HG03558 (cell line): ENCODE data around the gene TFAP2C.

Experiments used
- ATAC-seq: cut with Tn5 transposase; IDR thresholded peaks from one replicate; pipeline ENCODE4 v1.9.1; 2021; ENCODE audit warnings: moderate number of reproducible peaks; ENCODE audit not compliant: unreplicated experiment; ENCODE audit errors: extremely low read depth

Gene TFAP2C

DNA sequence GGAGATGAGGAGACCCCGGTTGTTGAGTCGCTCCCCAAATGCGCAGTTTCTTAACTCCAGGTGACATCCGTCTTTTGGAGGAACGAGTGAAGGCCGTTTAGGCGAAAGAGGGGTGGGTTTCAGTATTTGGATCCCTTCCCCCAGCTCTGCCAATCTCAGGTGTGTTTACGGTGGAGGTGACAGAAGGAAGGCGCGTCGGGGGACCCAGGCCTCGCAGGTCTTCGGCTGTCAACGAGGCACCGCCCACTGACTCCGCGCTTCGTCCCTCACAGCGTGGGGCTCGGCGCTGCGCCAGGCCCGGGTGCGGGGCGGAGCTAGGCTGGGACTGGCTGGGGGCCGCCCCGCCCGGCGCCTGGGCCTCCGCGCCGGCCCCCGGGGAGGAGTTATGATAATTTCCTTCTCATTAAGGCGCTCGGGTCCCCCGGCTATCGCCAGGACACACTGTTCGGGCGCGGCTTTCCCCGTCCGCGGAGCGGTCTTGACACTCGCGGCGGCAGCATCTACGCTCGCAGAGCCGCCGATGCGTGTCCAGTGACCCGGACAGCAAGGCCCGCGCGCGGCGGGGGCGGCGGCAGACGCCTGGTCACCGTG is at the start of gene TFAP2C:
TSS of gene TFAP2C (plus strand) at position 434 of the 591 bp plus-strand sequence. CDS start 239 bp downstream, outside the sequence.
- no peak for ATAC-seq

DNA sequence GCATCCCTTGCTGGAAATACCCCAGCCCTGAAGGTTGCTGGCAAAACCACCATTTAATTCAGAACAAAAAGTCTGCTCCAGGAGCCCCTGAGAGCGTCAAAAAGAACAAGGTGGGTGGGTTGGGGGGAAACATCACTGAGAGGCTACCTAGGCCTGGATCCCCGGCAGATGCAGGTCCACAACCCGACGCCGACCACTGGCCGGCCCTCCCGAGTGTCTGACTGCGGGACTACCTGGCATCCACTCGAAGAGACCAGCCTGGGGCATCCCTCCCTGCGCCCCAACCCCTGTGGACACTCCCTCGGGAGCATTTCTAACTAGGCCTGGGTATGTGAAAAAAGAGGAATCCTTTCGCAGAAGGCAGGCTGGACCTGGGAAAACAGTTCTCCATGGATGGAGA is 48.9 kb upstream of the TFAP2C start:
- no peak for ATAC-seq

DNA sequence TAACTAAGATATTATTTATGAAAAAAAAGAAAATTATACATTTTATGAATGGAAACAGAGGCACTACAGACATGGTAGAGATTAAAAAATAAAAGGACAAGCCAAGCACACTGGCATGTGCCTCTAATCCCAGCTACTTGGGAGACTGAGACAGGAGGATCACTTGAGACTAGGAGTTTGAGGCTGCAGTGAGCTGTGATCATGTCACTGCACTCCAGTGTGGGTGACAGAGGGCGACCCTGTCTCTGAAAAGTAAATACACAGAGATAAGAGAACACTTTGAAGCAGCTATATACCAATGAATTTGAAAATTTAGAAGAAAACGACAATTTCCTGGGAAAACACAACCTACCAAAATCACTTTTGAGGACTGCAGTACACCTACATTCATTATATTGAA is 47.4 kb upstream of the TFAP2C start:
- no peak for ATAC-seq

DNA sequence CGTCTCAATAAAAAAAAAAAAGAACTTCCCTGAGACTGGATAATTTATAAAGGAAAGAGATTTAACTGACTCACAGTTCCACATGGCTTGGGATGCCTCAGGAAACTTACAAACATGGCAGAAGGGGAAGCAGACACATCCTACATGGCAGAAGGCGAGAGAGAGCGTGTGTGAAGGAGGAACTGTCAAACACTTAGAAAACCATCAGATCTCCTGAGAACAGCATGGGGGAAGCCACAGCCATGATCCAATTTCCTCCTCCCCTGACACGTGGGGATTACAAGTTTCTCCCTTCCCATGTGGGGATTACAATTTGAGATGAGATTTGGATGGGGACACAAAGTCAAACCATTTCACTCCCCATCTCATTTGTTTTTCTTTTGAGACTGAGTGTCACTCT is 46.6 kb upstream of the TFAP2C start:
- ATAC-seq = no peak

DNA sequence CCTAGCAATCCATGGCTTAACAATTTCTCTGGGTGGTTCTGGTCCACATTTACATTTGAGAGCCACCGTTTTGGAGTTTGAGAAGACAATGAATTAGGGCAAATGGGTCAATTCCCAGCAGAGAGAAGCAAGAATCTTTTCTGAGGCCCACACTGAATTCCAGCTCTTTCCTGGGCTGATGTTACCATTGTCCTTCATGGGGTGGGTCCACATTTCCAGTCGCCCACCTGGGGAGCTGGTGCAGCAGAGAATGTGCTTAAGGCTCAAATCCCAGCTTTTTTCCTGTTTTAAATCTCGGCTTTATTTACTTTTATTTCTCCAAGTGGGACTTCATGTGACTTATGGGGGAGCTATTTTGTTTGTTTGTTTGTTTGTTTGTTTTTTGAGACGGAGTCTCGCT is 44.2 kb upstream of the TFAP2C start:
- no peak for ATAC-seq

DNA sequence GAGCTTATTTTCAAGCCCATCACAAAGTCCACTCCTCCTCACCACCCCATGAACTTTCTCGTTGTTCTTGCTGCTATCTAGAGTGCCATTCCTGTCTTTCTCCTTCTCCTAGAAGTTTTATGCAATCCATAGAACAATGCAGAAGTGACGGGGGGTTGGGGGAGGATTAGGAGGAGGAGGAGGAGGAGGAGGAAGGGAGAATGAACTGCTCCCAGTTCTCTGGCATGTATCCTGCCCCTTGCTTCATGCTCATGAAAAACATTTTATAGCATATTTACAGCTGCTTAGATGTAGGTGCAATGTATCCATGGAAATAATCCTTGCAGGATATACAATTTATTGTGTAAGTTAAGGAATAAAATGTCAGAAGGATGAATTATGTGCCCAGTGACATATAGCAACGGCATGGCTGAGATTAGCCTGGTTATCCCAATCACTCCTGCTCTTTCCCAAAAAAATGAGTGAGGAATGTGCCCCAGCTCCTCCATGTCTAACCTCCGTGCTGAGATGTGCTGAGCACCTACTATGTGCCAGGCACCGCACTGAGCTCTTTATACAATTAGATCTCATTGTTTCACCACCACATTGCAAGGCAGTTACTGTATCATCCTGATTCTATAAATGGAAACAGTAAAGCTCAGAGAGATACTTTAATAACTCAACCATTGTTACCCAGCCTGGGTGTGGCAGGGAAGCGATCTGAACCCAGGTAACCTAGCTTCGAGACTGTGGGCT is 41.6 kb upstream of the TFAP2C start:
- ATAC-seq = no peak

DNA sequence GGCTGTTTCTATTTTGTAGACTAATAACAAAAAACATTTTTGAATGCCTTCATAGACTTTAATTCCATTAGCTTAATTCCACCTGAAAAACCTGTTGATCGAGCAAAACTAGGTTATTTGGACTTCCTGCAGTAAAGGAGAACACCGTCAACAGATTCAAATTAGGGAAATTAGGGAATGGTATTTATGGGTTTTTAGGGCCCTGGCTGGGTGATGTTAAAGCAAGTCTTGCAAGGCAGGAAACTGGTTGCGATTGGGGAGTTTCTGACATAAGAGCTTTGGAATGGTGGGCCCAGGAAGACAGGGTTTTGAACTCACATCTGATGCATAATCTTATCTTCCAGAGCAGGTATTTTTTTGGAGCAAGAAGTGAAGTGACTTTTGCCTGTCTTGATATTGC is 40.1 kb upstream of the TFAP2C start:
- no peak for ATAC-seq

DNA sequence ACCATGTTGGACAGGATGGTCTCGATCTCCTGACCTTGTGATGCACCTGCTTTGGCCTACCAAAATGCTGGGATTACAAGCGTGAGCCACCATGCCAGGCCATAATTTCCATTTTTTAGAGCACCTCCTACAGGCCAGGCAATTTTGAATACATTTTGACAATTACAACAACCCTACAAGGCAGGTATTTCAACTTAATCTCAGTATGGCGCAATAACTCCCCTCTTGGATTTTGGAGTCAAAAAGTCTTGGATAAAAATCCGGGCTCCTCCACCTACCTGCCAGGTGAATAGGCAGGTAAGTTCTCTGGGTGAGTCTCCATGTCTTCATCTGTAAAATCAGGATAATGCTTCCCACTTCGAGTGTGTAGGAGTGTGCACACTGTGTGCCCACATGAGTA is 39.5 kb upstream of the TFAP2C start:
- no peak for ATAC-seq

DNA sequence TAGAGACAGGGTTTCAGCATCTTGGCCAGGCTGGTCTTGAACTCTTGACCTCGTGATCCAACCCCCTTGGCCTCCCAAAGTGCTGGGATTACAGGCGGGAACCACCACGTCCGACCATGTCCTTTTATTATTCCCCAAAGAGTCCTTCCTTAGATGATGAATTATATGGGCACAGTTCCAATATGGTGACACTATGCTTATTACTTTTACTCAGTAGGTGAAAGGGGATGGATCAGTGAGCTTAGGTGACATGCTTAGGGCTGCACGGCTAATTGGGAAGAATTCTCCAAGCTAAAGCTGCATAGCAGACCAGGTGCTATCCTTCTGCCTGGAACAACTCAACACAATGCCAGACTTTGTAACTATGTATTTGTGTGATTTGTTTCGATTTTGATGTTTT is 38.2 kb upstream of the TFAP2C start:
- no peak for ATAC-seq

DNA sequence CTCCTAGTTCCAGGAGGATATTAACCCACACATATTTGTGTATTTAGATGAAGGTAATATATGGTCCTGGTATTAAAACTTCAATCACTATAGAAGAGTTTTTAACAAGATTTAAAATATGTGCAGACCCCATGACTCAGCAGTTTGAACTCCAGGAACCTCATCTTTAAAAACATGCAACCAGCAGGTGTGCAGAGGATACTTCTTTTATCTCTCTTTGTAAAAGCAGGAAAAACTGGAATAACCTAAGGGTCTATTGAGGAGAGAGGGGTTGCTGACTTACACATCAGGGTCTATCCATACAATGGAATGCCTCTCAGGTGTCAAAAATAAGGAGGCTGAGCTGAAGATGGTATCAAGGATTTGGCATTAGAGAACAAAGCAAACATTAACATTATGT is 36.9 kb upstream of the TFAP2C start:
- ATAC-seq = no peak

DNA sequence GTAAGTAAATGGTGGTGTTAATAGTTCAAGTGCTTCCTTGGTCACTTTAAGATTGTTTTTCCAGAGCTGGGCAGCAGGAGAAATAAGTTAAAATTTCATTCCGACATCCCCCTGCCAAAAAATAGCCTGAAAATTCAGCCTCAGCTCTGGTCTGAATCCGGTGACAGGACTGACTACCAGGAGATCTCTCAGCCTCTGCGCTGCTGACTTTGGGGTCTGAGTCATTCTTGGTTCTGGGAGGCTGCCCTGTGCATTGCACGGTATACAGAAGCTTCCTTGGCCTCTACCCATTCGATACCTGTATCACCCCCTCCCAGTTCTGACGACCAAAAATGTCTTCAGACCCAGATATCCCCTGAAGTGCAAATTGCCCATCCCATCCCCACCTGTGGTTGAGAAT is 36.3 kb upstream of the TFAP2C start:
- ATAC-seq = no peak

DNA sequence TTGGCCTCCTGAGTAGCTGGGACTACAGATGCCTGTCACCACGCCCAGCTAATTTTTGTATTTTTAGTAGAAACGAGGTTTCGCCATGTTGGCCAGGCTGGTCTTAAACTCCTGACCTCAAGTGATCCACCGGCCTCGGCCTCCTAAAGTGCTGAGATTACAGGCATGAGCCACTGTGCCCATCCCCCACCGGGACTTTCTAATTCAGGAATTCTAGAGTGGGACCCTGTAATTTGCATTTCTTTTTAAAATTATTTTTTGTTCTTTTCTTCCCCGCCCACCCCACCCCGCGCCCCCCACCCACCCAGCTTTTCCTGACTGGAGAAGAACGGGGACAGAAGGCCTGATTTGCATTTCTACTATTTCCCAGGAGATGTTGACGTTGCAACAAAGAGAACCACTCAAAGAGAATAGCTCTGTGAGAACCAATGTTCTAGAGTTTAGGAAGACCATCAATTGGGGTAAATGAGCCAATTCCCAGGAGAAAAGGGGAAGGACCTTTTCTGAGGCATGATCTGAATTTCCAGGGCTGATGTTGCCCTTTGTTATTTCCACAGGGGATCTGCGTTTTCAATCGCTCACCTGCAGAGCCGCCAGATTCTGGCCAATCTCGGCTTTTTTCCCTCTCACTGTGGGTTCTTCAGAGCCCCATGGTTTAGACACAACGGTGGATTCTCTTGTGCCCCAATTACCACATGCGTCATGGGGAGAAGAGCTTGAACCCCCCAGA is 33.2 kb upstream of the TFAP2C start:
- no peak for ATAC-seq

DNA sequence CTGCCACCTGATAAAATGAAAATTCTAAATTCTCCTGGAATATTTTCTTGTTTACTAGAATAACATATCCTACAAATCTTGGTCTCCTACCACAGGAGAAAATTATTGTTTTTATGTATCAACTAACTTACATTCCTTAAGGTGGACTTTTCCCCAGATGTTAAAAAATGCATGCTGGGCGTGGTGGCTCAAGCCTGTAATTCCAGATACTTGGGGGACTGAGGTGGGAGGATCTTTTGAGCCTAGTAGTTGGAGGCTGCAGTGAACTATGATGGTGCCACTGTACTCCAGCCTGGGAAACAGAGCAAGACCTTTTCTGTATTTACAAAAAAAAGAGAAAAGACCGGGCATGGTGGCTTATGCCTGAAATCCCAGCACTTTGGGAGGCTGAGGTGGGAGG is 27.9 kb upstream of the TFAP2C start:
- no peak for ATAC-seq

DNA sequence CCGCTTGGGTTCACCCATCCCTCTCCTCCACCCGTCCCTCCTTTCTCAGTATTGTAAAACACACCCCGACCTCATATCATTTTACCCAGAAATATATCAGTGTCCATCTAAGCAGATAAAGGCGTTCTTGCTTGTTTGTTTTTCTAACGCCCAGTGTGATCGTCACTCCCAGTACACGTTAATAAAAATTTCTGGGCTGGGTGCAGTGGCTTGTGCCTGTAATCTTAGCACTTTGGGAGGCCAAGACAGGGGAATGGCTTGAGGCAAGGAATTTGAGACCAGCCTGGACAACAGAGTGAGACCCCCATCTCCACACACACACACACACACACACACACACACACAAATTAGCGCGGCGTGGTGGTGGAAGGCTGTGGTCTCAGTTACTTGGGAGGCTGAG is 24.4 kb upstream of the TFAP2C start:
- no peak for ATAC-seq

DNA sequence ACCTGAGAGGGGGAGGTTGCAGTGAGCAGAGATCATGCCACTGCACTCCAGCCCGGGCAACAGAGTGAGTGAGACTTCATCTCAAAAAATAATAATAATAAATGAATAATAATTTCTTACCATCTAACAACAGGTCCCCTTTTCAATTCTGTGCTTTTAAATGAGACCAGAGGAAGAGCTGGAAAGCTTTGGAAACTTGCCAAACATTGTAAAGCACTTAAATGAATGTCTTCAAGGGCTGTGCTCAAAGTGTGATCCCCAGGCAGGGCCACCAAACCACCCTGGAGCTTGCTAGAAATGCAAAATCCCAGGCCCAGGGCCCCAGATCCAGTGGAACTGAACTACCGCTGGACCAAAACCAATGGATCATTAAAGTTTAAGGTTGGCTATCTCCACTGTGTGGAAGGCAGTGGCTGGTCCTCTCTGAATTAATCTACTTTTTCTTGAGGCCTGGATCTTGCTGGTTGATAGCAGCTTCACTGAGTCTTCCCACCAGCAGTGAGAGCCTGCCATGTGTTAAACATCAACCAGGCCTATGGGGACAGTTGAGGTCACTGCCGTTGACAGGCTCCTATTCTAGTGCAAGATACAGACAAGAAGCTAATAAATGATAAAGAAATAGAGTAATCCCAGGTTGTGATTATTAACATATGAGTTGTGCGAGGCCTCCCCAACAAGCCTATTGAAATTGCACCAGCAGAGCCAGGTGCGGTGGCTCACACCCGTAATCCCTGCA is 23.7 kb upstream of the TFAP2C start:
- ATAC-seq = no peak

DNA sequence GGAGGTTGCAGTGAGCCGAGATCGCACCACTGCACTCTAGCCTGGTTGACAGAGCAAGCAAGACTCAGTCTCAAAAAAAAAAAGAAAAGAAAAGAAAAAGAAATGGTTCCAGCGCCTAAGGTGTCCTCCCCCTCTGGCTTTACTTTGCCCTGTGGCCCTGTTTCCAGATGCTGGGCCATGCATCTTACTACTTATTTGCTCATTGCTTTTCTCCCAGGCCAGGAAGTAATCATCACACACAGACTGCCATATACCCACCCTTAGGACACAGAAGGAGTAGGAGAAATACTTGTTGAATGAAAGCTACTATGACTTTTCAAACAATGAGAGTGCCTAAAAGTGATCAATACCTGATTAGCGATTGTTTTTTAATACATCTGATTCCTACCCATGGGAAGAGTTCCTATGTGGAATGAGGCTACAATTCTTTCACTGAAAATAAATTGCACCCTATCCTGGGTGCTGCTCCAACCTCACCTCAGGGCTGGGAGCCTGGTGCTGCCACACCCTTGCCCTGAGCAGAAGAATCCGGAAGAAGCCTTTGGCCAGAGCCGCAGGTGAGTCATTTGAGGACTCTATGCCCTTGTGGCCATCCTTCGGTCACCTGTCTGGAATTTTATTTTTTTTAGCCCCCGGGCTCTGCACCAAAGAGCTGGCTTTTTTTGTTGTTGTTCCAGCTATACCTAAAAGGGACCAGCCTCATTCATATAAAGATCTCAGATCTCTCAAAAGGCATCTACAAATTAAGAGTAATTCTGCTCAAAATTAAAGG is 22.7 kb upstream of the TFAP2C start:
- no peak for ATAC-seq

DNA sequence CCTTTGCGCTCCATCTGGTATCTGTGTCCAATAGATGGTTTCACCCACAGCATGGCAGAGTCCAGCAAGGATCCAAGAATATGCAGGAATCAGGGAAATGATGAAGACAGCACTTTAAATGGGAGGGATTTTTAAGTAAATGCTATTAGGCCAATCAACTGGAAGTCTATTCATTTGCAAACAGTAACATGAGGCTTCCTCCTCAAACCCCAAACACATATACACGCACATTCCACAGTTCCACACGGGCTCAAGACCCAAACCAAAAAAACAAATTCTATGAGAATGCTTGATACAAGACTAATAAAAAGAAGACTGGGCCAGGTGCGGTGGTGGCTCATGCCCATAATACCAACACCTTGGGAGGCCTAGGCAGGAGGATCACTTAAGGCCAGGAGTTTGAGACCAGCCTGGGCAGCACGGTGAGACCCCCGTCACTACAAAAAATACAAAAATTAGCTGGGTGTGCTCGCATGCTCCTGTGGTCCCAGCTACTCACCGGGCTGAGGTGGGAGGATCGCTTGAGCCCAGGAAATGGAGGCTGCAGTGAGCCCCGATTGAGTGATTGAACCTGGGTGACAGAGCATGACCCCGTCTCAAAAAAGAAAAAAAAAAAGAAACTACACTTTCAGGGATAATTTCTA is 21.9 kb upstream of the TFAP2C start:
- no peak for ATAC-seq

DNA sequence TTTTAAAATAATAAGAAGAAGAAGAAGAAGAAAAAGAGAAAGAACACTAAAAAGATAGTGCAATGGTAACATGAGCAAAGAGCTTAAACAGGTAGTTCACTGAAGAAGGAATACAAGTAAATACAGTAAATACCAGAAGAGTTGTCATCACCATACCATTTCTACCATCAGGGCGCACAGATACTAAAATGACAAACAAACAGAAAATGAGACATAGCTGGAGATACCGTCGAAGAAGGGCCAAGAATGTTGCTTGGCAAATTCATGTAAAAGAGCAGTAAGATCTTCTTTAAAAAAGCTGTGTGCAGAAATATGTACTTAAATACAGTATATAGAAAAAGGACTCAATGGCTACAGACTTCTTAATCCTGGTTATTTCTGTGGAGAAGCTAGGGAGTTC is 20.7 kb upstream of the TFAP2C start:
- ATAC-seq = no peak

DNA sequence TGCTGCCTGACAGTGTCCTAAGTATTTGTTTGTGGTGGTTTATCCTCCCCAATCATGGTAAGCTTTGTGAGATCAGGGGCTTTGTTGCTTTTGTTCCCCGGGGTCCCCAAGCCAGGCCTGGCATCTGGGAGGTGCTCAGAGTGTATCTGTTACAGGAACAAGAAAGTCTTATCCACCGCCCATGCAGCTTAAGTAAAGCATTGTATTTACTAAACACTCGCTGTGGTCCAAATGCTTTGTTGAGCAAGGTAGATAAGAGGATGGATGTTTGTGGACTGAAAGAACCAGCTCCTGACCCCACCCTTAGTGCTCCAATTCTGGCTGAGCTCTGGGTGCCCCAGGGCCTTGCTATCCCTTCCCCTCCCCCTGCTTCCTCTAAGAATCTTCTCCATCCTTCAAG is 19.8 kb upstream of the TFAP2C start:
- ATAC-seq = no peak

DNA sequence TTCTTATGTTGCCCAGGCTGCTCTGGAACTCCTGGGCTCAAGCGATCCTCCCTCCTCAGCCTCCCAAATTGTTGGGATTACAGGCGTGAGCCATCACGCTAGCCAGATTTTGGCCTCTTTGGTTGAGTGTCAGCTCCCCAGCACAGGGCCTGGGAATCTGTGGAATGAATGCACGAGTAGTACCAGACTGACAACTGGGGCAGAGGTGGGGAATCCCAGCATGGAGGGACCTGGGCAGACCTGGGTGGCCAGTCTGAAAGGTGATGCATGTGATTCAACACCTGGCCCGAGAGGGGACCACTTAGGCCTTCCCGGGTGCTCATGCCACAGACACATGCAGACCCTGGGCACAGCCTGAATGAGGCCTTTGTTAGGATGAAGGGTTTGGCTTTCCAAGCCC is 19.0 kb upstream of the TFAP2C start:
- ATAC-seq = no peak
